HEK293T (cell line): ENCODE data around the gene YOD1.

Experiments used
- ARNT ChIP-seq: fragments of 450-650 bp; IDR thresholded peaks from 2 replicates; pipeline ENCODE4 v1.6.1; 2017; ENCODE audit warnings: mild to moderate bottlenecking
- BHLHE40 ChIP-seq: fragments of 450-650 bp; IDR thresholded peaks from 2 replicates; pipeline ENCODE4 v1.6.1; 2016; ENCODE audit warnings: mild to moderate bottlenecking, moderate library complexity, borderline replicate concordance
- CTBP1 ChIP-seq: fragments of 450-650 bp; IDR thresholded peaks from 2 replicates; pipeline ENCODE4 v1.6.1; 2016; ENCODE audit warnings: borderline replicate concordance
- ELF4 ChIP-seq: fragments of 450-650 bp; IDR thresholded peaks from 2 replicates; pipeline ENCODE4 v1.6.1; 2017; ENCODE audit warnings: antibody characterized with exemption
- FOXM1 ChIP-seq: fragments of 450-650 bp; IDR thresholded peaks from 2 replicates; pipeline ENCODE4 v1.6.1; 2017; ENCODE audit warnings: mild to moderate bottlenecking, borderline replicate concordance
- SP1 ChIP-seq: fragments of 450-650 bp; IDR thresholded peaks from 2 replicates; pipeline ENCODE4 v1.6.1; 2017
- ZNF384 ChIP-seq: fragments of 450-650 bp; IDR thresholded peaks from 2 replicates; pipeline ENCODE4 v1.6.1; 2016
- TF ChIP-seq, protein P1 (sequence below): fragments of 450-650 bp; IDR thresholded peaks from 2 replicates; pipeline ENCODE4 v1.6.1; 2016

GRCh38 chr1:207009945-207010344 is 41.1 kb downstream of the YOD1 start:
- no peak for TF ChIP-seq ELF4
- TF ChIP-seq BHLHE40 = no peak
- no peak for TF ChIP-seq ARNT
- TF ChIP-seq, protein P1, sequence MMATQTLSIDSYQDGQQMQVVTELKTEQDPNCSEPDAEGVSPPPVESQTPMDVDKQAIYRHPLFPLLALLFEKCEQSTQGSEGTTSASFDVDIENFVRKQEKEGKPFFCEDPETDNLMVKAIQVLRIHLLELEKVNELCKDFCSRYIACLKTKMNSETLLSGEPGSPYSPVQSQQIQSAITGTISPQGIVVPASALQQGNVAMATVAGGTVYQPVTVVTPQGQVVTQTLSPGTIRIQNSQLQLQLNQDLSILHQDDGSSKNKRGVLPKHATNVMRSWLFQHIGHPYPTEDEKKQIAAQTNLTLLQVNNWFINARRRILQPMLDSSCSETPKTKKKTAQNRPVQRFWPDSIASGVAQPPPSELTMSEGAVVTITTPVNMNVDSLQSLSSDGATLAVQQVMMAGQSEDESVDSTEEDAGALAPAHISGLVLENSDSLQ = no peak
- no peak for TF ChIP-seq ZNF384
- no peak for TF ChIP-seq SP1
- TF ChIP-seq CTBP1 = no peak
- no peak for TF ChIP-seq FOXM1
